Kidney (tissue), 14 donors: ENCODE measurements around the gene HDAC9. TPM values are rescaled to one million over a fixed set of nuclear protein-coding genes. Genes with fewer than 3 reads are reported as not detected.

ENCODE experiments used
- DNase-seq, 5 donors: peaks; one replicate each; pipeline ENCODE4 v3.0.0-alpha.2; 2013 to 2020
- FAIRE-seq: peaks from 2 replicates; lab custom pipeline; 2012; peaks lifted over from hg19 to GRCh38; lab: Jason Lieb, UNC
- H3K27ac ChIP-seq, 2 donors: one replicate each; pipeline ENCODE4 v1.7.0; 2013; ENCODE audit warnings: low read depth in 2 of 2, low read length in 2 of 2, inconsistent platforms in 1 of 2
- H3K27me3 ChIP-seq: one replicate; pipeline ENCODE4 v1.7.1; 2013; ENCODE audit warnings: low read length, inconsistent platforms; ENCODE audit not compliant: control insufficient read depth, insufficient read depth
- H3K36me3 ChIP-seq, 3 donors: one replicate each; pipeline versions ENCODE4 v1.7.0 to v1.7.1; 2013; ENCODE audit warnings: low read length in 3 of 3, control low read depth in 1 of 3, inconsistent platforms in 1 of 3; ENCODE audit not compliant: insufficient read depth in 3 of 3, control insufficient read depth in 2 of 3
- H3K4me1 ChIP-seq, 3 donors: one replicate each; pipeline versions ENCODE4 v1.7.0 to v1.7.1; 2013; ENCODE audit warnings: low read length in 3 of 3, inconsistent platforms in 1 of 3, low read depth in 1 of 3; ENCODE audit not compliant: control insufficient read depth in 2 of 3, insufficient read depth in 2 of 3
- H3K4me3 ChIP-seq, 3 donors: one replicate each; pipeline versions ENCODE4 v1.7.0 to v1.8.1; 2013; ENCODE audit warnings: low read length in 3 of 3, control low read depth in 1 of 3, inconsistent platforms in 1 of 3
- H3K9ac ChIP-seq, 3 donors: one replicate each; pipeline versions ENCODE4 v1.7.0 to v1.7.1; 2013; ENCODE audit warnings: low read length in 3 of 3, control low read depth in 1 of 3, inconsistent platforms in 1 of 3
- H3K9me3 ChIP-seq, 3 donors: one replicate each; pipeline versions ENCODE4 v1.7.0 to v1.7.1; 2013; ENCODE audit warnings: low read length in 3 of 3, control low read depth in 1 of 3, inconsistent platforms in 1 of 3; ENCODE audit not compliant: control insufficient read depth in 2 of 3, insufficient read depth in 1 of 3
- intact Hi-C: fragments of 100-400 bp; cut with DNase I; formaldehyde crosslinking; loops from one replicate; pipeline ENCODE4 v1.11.1; 2022
- polyA plus RNA-seq: library from polyadenylated mRNA; stranded (reverse); fragments of 350-450 nt; fragmentation: Illumina TruSeq; extraction: RNeasy Lipid Tissue Mini Kit (QIAGEN cat#74804); gene quantifications from one replicate; pipeline ENCODE4 v1.2.3, GENCODE V29; 2014; ENCODE audit warnings: low read depth, low replicate concordance; ENCODE audit not compliant: insufficient read depth
- total RNA-seq: library from RNA; stranded (reverse); fragmentation: NEBNext Ultra II Directional; extraction: Animal tissue kit (Norgen Biotek cat#: 25700); gene quantifications from one replicate; pipeline ENCODE4 v1.2.1, GENCODE V29; 2021
- TF ChIP-seq, protein P1 (sequence below): IDR thresholded peaks from 3 replicates; pipeline ENCODE4 v1.5.1; 2012; ENCODE audit warnings: mild to moderate bottlenecking, moderate library complexity, borderline replicate concordance; ENCODE audit not compliant: insufficient read depth; ENCODE audit errors: extremely low read depth
- donor health status: control.
- donor health status: control.
- donor health status: control.
- donor health status: control.
- donor health status: control.
- donor health status: DM: yes; HTN: yes; CAD: no.
- donor health status: Normal renal cell carcinoma (clear cell type).

Gene HDAC9
- total and polyA plus RNA-seq, 2 donors from 2014 or later: 2.1 to 22.1 TPM

DNA sequence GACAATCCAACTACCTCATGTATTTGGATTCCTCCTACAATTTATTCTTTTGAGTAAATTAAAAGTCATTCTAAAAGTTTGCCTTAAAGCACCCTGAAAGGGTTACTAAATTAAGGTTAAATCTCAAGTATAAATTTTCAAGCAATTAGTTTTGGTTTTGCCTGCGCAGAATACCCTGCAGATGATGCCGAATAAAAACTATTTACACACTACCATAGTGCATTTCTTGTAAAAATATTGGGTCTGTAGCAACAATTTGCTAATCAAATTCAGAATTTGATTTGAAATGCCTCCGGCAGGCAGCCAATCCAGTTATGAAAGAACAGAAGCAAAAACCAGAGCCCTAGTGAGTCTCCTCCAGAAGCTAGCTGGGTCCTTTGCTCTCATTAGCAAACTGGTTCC, 499.7 kb downstream of the HDAC9 start:
- H3K36me3 ChIP-seq: no peaks in the 10 kb centered on the region
- no peak overlapping the region for H3K9ac ChIP-seq
- intact Hi-C loops: no loop called here
- TF ChIP-seq, protein P1, sequence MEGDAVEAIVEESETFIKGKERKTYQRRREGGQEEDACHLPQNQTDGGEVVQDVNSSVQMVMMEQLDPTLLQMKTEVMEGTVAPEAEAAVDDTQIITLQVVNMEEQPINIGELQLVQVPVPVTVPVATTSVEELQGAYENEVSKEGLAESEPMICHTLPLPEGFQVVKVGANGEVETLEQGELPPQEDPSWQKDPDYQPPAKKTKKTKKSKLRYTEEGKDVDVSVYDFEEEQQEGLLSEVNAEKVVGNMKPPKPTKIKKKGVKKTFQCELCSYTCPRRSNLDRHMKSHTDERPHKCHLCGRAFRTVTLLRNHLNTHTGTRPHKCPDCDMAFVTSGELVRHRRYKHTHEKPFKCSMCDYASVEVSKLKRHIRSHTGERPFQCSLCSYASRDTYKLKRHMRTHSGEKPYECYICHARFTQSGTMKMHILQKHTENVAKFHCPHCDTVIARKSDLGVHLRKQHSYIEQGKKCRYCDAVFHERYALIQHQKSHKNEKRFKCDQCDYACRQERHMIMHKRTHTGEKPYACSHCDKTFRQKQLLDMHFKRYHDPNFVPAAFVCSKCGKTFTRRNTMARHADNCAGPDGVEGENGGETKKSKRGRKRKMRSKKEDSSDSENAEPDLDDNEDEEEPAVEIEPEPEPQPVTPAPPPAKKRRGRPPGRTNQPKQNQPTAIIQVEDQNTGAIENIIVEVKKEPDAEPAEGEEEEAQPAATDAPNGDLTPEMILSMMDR: no peak
- DNase-seq (no peak), FAIRE-seq (no peak)
- no peak overlapping the region for H3K4me3 ChIP-seq
- H3K4me1 ChIP-seq: no peaks in the 10 kb centered on the region
- H3K27me3 ChIP-seq: no peaks in the 10 kb centered on the region
- no peak overlapping the region for H3K27ac ChIP-seq
- H3K9me3 ChIP-seq: no peaks in the 10 kb centered on the region

DNA sequence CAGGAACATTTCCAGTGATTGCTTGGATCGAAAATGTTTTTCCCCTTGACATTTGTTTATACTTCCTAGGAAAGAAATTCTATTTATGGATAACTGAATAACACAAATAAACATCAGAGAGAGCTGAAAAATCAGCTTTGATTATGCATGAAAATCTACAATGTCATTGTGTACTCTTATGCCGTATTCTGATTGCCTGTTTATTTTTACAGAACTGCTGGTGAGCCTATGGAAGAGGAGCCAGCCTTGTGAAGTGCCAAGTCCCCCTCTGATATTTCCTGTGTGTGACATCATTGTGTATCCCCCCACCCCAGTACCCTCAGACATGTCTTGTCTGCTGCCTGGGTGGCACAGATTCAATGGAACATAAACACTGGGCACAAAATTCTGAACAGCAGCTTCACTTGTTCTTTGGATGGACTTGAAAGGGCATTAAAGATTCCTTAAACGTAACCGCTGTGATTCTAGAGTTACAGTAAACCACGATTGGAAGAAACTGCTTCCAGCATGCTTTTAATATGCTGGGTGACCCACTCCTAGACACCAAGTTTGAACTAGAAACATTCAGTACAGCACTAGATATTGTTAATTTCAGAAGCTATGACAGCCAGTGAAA, 500.4 kb downstream of the HDAC9 start:
- TF ChIP-seq, protein P1: no peak
- H3K4me3 ChIP-seq: no peak overlapping the region
- FAIRE-seq: no peak
- no peak overlapping the region for H3K27ac ChIP-seq
- H3K4me1 ChIP-seq: no peaks in the 10 kb centered on the region
- no peaks in the 10 kb centered on the region for H3K27me3 ChIP-seq
- H3K9me3 ChIP-seq: no peaks in the 10 kb centered on the region
- no peak for DNase-seq
- H3K36me3 ChIP-seq: no peaks in the 10 kb centered on the region
- intact Hi-C loops: no loop called here
- no peak overlapping the region for H3K9ac ChIP-seq

DNA sequence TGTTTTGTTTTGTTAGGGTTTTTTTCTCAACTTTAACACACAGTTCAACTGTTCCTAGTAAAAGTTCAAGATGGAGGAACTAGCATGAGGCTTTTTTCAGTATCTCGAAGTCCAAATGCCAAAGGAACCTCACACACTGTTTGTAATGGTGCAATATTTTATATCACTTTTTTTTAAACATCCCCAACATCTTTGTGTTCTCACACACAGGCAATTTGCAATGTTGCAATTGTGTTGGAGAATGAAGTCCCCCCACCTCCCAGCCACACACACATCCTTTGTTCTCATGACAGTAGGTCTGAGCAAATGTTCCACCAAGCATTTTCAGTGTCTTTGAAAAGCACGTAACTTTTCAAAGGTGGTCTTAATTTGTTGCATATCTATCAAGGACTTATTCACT, 501.0 kb downstream of the HDAC9 start:
- intact Hi-C loops: no loop called here
- no peaks in the 10 kb centered on the region for H3K4me1 ChIP-seq
- no peaks in the 10 kb centered on the region for H3K36me3 ChIP-seq
- no peak overlapping the region for H3K9ac ChIP-seq
- FAIRE-seq (no peak), DNase-seq (no peak)
- H3K4me3 ChIP-seq: no peak overlapping the region
- no peaks in the 10 kb centered on the region for H3K9me3 ChIP-seq
- H3K27ac ChIP-seq: no peak overlapping the region
- no peaks in the 10 kb centered on the region for H3K27me3 ChIP-seq
- TF ChIP-seq, protein P1: no peak
